HG03139 (cell line): ENCODE measurements around the gene REN.

Source experiments
- ATAC-seq: cut with Tn5 transposase; IDR thresholded peaks from one replicate; pipeline ENCODE4 v1.9.1; 2021; ENCODE audit not compliant: unreplicated experiment

REN gene

DNA sequence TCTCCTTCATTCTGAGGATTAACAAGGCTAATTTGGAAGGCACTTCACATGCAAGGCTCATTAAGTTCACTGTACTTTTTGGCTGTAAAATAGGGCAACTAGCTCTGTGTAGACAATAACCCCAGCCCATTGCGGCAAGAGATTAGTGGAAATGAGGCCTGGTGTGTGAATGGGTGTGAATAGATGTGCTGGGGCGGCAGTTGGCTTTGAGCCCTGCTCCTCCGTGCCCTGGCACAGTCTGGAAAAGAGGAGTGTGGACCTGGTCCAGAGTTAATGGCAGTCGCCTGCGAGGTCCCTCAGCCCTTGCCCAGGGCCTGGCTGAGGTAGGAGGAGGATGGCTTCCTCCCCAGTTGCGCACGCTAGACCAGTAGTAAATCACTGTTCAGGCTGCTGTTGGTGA, 25.3 kb upstream of the REN start:
- ATAC-seq = no peak

DNA sequence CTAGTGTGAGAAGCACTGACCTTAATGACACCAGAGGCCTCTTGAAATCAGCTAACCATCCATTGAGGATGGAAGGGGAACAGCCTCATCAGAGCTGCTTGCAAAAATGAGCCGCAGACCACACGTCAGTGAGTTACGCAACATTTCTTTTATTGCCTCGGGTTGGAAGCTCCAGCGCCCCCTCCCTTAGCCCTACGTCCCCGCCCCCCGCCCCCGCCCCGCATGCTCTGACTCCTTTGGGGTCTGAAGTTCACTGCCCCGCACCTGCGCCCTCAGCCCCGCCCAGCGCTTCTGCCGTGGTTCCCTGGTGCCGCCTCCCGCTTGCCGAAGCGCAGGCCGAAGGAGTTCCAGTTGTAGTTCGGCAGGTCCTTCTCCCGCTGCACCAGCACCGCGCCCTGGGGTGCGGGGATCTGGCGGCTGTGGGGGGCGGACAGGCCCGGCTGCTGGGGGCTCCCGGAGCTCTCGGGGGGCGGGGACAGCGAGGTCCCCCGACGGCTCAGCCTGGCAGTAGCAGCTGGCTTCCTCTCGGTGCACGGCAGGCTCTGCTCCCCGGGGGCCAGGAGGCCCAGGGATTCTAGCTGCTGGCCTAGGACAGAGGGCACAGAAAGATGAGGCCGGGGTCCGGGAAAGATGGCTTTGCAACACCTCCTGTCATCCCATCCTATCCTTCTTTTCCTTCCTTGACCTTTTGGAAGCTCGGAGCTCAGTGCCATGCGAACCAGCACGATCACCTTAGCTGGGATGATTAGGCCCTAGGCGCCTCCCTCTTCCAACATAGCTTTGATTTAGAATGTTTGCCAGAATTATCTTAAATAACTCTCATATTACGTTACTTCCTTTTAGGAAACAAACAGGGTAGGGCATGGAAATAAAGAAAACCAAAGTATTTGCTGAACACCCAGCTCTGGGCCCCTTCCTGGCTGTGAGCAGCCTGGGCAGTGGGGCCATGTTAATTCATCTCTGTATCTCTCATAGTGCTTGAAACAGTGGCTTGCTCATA, 24.4 kb upstream of the REN start:
- no peak for ATAC-seq

DNA sequence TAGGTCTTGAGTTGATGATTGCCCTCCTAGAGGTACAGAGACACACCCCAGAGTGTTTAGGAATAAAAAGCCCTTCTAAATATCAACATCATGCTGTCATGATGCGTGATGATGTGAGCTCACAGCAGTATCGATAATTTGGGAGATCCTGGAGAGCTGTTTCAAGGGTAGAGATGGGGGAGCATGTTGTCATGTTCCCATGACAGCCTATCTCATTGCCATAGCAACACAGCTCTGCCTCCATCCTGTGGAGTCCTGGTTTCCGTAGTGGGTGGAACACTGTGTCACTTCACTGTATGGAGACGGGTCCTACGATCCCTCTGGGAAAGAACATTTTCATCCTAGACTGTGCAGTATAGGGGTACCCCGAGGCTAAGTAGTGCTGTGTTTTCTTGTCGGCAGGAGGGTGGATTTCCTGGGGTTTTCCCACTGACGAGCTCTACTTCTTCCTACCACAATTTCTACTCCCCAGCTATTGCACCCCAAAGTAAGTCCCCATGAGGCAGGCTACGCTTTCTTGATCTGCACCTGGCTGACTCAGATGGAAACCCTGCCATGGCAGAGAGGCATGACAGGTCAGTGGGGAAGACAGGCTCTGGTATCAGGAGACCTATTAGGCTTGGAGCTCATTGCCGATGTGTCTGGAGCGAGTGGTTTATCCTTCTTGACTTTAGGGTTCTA, 23.0 kb upstream of the REN start:
- no peak for ATAC-seq

DNA sequence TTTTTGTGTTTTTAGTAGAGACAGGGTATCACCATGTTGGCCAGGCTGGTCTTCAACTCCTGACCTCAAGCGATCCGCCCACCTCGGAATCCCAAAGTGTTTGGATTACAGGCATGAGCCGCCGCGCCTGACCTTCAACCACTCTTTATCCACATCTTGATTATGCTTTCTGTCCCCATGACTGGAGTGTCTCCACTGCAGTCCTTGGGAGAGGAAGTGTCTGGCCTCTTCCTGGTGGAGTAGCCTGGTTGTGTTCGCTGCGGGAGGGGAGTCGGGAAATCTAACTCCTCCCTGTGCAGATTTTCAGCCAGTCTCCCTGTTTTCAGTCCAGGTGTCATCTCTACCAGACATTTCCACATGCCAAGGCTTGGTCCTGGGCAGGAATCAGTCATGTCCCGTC, 20.5 kb upstream of the REN start:
- ATAC-seq = no peak

- ATAC-seq = no peak
These were observed 15.0 kb upstream of the REN start for GRCh38 chr1:204181116-204181515.

DNA sequence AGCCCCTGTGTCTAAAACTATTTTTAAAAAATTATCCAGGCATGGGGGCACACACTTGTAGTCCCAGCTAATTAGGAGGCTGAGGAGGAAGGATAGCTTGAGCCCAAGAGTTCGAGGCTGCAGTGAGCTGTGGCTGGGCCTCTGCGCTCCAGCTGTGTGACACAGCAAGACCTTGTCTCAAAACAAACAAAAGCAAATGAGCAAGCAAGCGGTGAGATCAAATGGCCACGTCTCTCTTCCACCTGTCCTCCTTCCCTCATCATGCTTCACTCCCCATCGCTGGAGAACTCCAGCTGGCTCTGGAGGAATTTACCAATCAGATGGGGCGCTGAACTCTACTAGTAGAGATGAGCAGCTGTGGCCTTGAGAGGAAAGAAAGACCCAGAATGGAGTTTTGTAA, 14.0 kb upstream of the REN start:
- no peak for ATAC-seq

DNA sequence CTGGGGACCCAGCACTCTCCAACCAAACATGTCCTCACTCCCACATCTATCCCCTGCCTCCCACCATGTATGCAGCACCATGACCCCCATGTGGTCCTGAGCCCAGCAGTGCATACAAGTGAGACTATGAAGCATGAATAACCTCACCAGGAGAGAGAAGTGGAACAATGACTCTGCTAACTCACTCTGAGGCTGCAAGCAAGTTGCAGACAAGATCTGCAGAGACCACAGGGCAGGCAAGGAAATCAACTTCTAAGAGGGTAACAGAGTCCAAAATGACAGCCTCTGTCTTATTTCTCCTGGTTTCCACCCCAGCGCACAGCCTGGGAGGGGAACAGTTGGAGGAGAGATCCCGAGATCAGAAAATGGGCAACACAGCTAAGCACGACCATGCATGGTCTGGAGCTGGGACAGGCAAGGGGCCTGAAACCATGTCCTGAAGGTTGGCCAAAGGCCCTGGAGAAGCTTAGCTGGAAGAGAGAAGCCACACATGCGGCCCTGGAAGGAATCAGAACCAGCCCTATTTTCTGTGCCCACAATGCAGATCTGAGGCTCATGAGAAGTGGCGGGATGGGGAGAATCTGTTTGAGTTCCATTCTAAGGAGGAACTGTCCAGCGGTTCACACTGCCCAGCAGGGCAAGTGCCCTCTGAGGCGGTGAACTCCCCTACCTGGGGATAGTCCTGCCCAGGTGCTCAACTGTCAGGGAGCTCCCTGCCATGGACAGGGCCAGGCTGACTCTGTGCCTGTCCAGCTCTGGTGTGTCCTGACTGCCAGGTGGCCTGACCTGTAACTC, 12.5 kb upstream of the REN start:
- no peak for ATAC-seq

GRCh38 chr1:204177133-204177532, 11.0 kb upstream of the REN start:
- no peak for ATAC-seq

DNA sequence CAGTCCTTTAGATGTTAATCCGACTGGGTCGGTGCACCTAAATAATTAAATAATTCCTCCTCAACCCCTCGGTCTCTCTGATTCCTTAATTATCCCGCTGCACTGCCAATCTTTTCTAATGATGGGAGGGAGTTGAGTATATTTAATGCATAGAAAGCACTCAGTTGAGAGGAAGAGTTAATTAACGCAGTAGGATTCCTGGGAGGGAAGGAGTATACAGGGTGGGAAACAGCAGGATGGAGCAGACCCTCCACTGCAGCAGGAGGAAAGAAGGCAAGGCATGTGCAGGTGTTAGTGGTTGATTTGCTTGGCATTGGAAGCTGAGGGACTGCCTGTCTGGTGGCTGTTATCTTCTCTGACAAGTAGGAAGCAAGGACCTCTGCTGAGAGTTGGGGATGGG, 9.9 kb upstream of the REN start:
- ATAC-seq = no peak

DNA sequence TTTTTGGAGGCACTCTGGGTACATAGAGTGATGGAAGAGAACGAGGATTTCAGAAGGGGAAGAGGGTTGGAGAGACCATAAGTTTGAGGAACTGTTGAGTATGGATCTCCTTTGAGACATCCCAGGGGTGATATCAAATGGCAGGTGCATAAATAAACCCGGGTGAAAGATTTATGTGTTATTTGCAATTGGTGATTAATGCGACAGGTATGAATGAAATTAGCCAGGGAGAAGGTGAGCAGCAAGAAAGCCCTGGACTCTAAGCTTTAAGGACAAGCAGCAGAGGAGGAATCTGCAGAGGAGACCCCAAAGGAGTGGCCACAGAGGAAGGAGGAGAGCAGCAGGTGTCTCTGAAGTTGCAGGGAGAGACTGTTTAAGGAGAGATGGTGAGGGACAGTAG, 8.8 kb upstream of the REN start:
- no peak for ATAC-seq

DNA sequence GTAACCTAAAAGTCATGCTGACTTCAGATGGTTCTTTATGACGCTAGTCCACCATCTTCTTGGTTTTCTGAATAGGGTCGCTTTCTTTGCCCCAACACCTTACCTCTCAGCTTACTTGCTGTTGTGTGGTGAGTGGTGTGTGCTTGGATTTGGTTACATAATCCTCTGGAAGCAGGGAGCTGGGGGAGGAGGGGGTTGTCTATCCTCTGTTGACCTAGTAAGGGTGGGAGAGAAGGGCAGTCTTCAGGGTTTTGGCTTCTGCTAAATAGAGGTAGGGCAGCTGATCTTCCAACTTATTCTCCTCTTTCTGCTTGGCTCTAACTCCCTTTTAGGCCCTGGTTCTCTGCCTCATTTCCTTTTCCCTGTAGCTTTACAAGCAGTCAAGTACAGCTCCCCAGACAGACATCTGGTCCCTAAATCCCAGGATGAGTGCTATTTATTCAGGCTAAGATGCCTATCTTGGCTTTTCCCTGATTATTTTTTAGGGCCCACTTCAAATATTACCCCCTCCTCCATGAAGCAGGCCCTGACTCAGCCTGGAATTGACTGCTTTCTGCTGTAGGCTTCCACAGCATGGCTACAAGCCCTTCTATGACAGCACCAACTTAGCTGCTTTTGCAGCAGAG, 6.4 kb upstream of the REN start:
- no peak for ATAC-seq

DNA sequence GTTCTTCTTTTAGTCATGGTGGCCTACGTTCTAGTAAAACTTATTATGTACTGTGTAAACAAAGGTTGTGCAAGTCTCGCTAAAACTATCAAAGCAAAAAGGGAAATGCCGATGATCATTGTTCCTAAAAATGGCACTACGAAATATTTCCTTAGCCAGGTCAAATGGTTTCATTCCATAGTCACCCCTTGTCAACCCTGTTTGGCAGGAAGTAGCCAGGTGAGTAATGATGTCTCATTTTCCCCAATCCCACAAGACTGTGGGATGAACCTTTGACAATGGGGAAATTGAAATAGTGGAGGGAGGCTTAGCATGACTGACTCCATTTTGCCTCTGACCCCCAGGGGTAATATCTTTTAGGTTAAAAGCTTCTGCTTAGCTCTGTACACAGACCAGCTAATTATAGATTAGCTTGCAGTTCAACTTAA, 5.6 kb upstream of the REN start:
- no peak for ATAC-seq

DNA sequence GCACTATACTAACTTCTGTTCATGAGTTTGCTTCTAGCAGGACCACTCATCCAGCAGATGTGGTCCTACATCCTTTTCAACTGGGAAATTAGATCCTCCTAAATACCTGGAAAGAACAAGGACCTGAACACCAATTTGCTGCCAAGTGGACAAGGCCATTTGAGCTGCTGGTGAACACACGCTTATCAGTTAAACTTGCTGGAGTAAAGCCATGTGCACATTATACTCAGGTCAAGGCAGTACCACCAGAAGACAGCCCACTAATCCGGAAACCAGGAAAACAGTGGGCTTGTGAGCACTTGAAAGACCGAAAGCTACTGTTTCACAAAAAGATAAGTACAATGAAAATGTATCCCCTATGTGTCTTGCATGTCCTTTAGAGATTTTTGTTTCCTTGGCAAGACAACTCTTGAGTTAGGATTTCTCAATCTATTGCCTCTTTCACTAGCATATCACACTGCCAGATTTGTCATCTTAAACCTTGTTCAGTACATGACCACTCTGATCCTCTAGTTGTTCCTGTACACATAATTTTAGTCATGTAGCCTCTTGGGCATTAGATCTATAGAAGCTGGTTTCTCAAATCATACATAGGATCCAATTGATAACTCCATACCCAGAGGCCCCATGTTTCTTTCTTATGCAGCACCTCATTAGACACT, 4.5 kb upstream of the REN start:
- no peak for ATAC-seq

DNA sequence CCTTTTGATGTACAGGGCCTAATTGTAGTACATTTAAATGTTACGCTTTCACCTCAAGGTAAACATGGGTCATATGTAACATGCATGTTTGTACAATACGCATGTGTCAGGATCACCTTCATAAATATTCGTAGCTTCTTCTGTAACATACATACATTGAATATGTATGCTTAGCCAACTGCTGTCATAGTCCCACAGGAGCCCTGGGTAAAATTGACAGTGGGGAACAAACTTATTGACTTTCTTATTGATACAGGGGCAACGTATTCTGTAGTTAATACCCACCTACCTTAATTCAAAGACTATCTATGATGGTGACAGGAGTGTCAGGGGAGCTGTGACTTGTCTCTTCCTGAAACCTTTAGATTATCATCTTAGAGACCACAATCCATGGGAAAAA, 3.7 kb upstream of the REN start:
- ATAC-seq = no peak

- ATAC-seq = no peak
These were observed 1.6 kb upstream of the REN start for GRCh38 chr1:204167730-204168129.

DNA sequence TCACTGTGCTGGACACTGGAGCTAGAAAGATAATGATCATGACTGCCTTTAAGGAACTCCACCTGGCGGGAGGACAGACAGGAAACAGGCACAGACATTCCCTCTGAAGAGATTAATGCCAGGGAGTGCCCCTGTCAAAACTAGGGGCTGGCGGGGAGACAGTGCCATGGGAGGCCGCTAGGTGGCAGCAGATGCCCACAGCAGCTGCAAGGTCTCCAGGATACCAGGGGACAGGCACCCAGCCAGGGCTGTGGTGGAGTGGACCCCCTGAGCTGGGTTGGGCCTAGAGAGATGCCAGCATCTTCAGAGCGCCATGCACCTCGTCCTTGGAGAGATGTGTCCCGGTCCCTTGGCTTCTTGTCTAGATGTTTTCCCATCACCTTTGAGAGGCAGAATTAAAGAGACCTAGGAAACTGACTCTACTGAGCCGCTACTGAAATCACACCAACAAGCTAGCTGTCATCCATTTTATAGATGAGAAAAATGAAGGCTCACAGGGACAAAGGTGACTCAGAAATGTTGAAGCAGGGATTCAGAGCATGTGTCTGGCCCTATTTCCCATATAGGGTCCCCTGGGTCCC, 3.6 kb downstream of the REN start:
- ATAC-seq = peak; percentile 68

GRCh38 chr1:204161609-204162493, 4.3 kb downstream of the REN start:
- ATAC-seq = no peak

GRCh38 chr1:204157962-204158361, 8.2 kb downstream of the REN start:
- ATAC-seq = no peak

DNA sequence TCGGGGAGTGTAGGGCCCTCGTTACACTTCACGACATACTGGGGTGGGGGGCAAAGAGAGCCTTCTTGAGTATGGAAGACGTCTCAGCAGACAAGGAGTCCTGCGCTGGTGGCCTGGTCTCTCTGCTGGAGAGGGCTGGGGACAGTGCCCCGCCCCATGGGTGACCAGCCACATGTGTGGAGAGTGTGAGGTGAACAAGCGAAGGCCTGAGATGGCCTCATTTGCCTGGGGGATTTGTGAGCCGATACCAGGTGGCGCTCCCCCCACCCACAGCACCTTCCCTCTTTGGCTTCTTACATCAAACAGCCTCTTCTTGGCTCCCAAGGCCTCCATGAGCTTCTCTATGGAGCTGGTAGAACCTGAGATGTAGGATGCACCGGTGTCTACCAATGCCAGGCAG, 10.3 kb downstream of the REN start:
- ATAC-seq = no peak
